Small intestine (tissue), 7 donors: ENCODE results near the gene SHISAL1. TPM values are rescaled to one million over a fixed set of nuclear protein-coding genes. Genes with fewer than 3 reads are reported as not detected.
A peak's percentile ranks its signal among the peaks of the same experiment; 100 is the strongest.

Source experiments
- DNase-seq, 2 donors: peaks; one replicate each; pipeline versions ENCODE4 v3.0.0 to v3.0.0-alpha.2; 2013
- FAIRE-seq: peaks from 2 replicates; lab custom pipeline; 2012; peaks lifted over from hg19 to GRCh38; lab: Jason Lieb, UNC
- H3K27ac ChIP-seq, 3 donors: one replicate each; pipeline ENCODE4 v1.5.1; 2013; ENCODE audit warnings: low read length in 2 of 3, mild to moderate bottlenecking in 2 of 3, control low read depth in 1 of 3, inconsistent platforms in 1 of 3, low read depth in 1 of 3, moderate library complexity in 1 of 3
- H3K27me3 ChIP-seq, 3 donors: one replicate each; pipeline ENCODE4 v1.6.1; 2013; ENCODE audit warnings: low read length in 3 of 3, inconsistent platforms in 1 of 3; ENCODE audit not compliant: control insufficient read depth in 3 of 3, insufficient read depth in 3 of 3
- H3K36me3 ChIP-seq, 3 donors: one replicate each; pipeline ENCODE4 v1.6.1; 2013; ENCODE audit warnings: low read length in 3 of 3, inconsistent platforms in 1 of 3, low read depth in 1 of 3, mild to moderate bottlenecking in 1 of 3, moderate library complexity in 1 of 3; ENCODE audit not compliant: control insufficient read depth in 3 of 3, insufficient read depth in 2 of 3
- H3K4me1 ChIP-seq, 3 donors: one replicate each; pipeline ENCODE4 v1.6.1; 2013; ENCODE audit warnings: low read length in 2 of 3, inconsistent platforms in 1 of 3, low read depth in 1 of 3, mild to moderate bottlenecking in 1 of 3, moderate library complexity in 1 of 3; ENCODE audit not compliant: control insufficient read depth in 3 of 3, insufficient read depth in 2 of 3
- H3K4me3 ChIP-seq, 3 donors: one replicate each; pipeline ENCODE4 v1.5.1; 2013; ENCODE audit warnings: low read length in 3 of 3, control low read depth in 1 of 3, inconsistent platforms in 1 of 3, low read depth in 1 of 3, mild to moderate bottlenecking in 1 of 3, moderate library complexity in 1 of 3
- H3K9me3 ChIP-seq, 2 donors: one replicate each; pipeline ENCODE4 v1.6.1; 2013; ENCODE audit warnings: low read depth in 1 of 2, low read length in 1 of 2; ENCODE audit not compliant: control insufficient read depth in 2 of 2, insufficient read depth in 1 of 2
- WGBS, 3 donors: extraction: QIAGEN DNeasy Blood & Tissue Kit; methylation state at CpG; one replicate each; pipeline ENCODE4 v1.1.7; 2013; 5-methylcytosine and 5-hydroxymethylcytosine counted together
- polyA plus RNA-seq, 4 donors: library from polyadenylated mRNA; stranded (reverse) in 3 of 4; unstranded in 1 of 4; fragments of 200-250 nt in 3 of 4; fragments of 120-200 nt in 1 of 4; gene quantifications; one replicate each; pipeline versions ENCODE4 v1.2.1 to v1.2.3, GENCODE V29; 2013
- donor health status: healthy with polysubstance abuse.
- donor health status: control.
- donor health status: control.
- donor health status: Bipolar disorder and iron deficiency.
- donor health status: healthy.

SHISAL1 gene
- polyA plus RNA-seq, 4 donors = under 0.01 to 1.2 (median 0.55) TPM

GRCh38 chr22:44297470-44298061 lies 15.2 kb downstream of the SHISAL1 start:
- FAIRE-seq (no peak), DNase-seq (no peak)
- H3K4me1 ChIP-seq = no peaks in the 10 kb centered on the region
- no peak overlapping the region for H3K4me3 ChIP-seq
- H3K9me3 ChIP-seq = peaks cover 0 to 4% of the 10 kb centered on the region in 2 donors
- 53 to 72% (median 57%) methylated on average over 14 of the region's 14 CpGs for WGBS, 3 donors
- no peaks in the 10 kb centered on the region for H3K27me3 ChIP-seq
- no peak overlapping the region for H3K27ac ChIP-seq
- H3K36me3 ChIP-seq = no peaks in the 10 kb centered on the region

- Histone ChIP-seq H3K36me3 (no peaks in the 10 kb centered on the region), H3K4me3 (no peak overlapping the region), H3K27ac (no peak overlapping the region), H3K4me1 (no peaks in the 10 kb centered on the region), H3K27me3 (no peaks in the 10 kb centered on the region), H3K9me3 (peaks cover 0 to 4% of the 10 kb centered on the region in 2 donors)
- no peak for DNase-seq
- FAIRE-seq = no peak
- 72 to 81% (median 75%) methylated on average over 3 of the region's 3 CpGs for WGBS, 3 donors
Observed at GRCh38 chr22:44295406-44295805, 17.3 kb downstream of the SHISAL1 start.

- 58 to 76% (median 65%) methylated on average over 6 of the region's 6 CpGs for WGBS, 3 donors
- Histone ChIP-seq H3K4me1 (no peaks in the 10 kb centered on the region), H3K27me3 (no peaks in the 10 kb centered on the region), H3K9me3 (peaks cover 0 to 4% of the 10 kb centered on the region in 2 donors), H3K27ac (no peak overlapping the region), H3K36me3 (no peaks in the 10 kb centered on the region), H3K4me3 (no peak overlapping the region)
- FAIRE-seq (no peak), DNase-seq (no peak)
Observed at GRCh38 chr22:44293876-44294275, 18.9 kb downstream of the SHISAL1 start.

- no peaks in the 10 kb centered on the region for H3K4me1 ChIP-seq
- H3K9me3 ChIP-seq = peaks cover 0 to 4% of the 10 kb centered on the region in 2 donors
- DNase-seq (no peak), FAIRE-seq (no peak)
- H3K4me3 ChIP-seq = no peak overlapping the region
- no peaks in the 10 kb centered on the region for H3K27me3 ChIP-seq
- H3K36me3 ChIP-seq = no peaks in the 10 kb centered on the region
- 79 to 84% (median 83%) methylated on average over 12 of the region's 12 CpGs for WGBS, 3 donors
- H3K27ac ChIP-seq = no peak overlapping the region
Observed at GRCh38 chr22:44293034-44293433, 19.7 kb downstream of the SHISAL1 start.

- H3K36me3 ChIP-seq = no peaks in the 10 kb centered on the region
- 81 to 86% (median 82%) methylated on average over 10 of the region's 10 CpGs for WGBS, 3 donors
Observed at GRCh38 chr22:44292521-44292920, 20.2 kb downstream of the SHISAL1 start.

GRCh38 chr22:44291674-44292360 lies 20.9 kb downstream of the SHISAL1 start:
- no peak for FAIRE-seq
- Histone ChIP-seq H3K36me3 (no peaks in the 10 kb centered on the region), H3K4me1 (no peaks in the 10 kb centered on the region), H3K4me3 (no peak overlapping the region), H3K27me3 (no peaks in the 10 kb centered on the region), H3K27ac (no peak overlapping the region), H3K9me3 (peaks cover 0 to 4% of the 10 kb centered on the region in 2 donors)
- WGBS, 3 donors = 48 to 53% (median 50%) methylated on average over 21 of the region's 21 CpGs
- DNase-seq = no peak

More at GRCh38 chr22:44292521-44292920, 20.2 kb downstream of the SHISAL1 start:
- Histone ChIP-seq H3K4me3 (no peak overlapping the region), H3K27ac (no peak overlapping the region), H3K4me1 (no peaks in the 10 kb centered on the region), H3K27me3 (no peaks in the 10 kb centered on the region), H3K9me3 (peaks cover 0 to 4% of the 10 kb centered on the region in 2 donors)
- DNase-seq = no peak
- no peak for FAIRE-seq

- peaks cover 0 to 4% of the 10 kb centered on the region in 2 donors for H3K9me3 ChIP-seq
- H3K27ac ChIP-seq = no peak overlapping the region
- no peak for DNase-seq
- no peak overlapping the region for H3K4me3 ChIP-seq
- H3K36me3 ChIP-seq = no peaks in the 10 kb centered on the region
- FAIRE-seq = no peak
- no peaks in the 10 kb centered on the region for H3K27me3 ChIP-seq
- no peaks in the 10 kb centered on the region for H3K4me1 ChIP-seq
- WGBS, 3 donors = 70 to 80% (median 80%) methylated on average over 8 of the region's 8 CpGs
Observed at GRCh38 chr22:44291265-44291664, 21.5 kb downstream of the SHISAL1 start.

GRCh38 chr22:44289414-44290171 lies 23.2 kb downstream of the SHISAL1 start:
- FAIRE-seq (no peak), DNase-seq (no peak)
- H3K4me1 ChIP-seq = no peaks in the 10 kb centered on the region
- peak overlapping the region in 1 of 3 donors; percentile 19 for H3K27ac ChIP-seq
- 45 to 59% (median 52%) methylated on average over 11 to 13 of the region's 13 CpGs for WGBS, 3 donors
- H3K36me3 ChIP-seq = no peaks in the 10 kb centered on the region
- peaks cover 0 to 4% of the 10 kb centered on the region in 2 donors for H3K9me3 ChIP-seq
- no peak overlapping the region for H3K4me3 ChIP-seq
- no peaks in the 10 kb centered on the region for H3K27me3 ChIP-seq
